CD4-positive, alpha-beta T cell treated with Interleukin-2 at 100 ng/mL for 4 hours (primary cell): ENCODE measurements around the gene ZC3HAV1L.
"Not testable (repeated sequence)": the region's sequence is repeated elsewhere in the genome, so short reads cannot be mapped to it uniquely, and the experiment has no call there.

Experiments
- DNase-seq: peaks from one replicate; pipeline ENCODE4 v3.0.0-alpha.2; 2020; ENCODE audit warnings: low spot score

ZC3HAV1L gene, protein sequence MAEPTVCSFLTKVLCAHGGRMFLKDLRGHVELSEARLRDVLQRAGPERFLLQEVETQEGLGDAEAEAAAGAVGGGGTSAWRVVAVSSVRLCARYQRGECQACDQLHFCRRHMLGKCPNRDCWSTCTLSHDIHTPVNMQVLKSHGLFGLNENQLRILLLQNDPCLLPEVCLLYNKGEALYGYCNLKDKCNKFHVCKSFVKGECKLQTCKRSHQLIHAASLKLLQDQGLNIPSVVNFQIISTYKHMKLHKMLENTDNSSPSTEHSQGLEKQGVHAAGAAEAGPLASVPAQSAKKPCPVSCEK

DNA sequence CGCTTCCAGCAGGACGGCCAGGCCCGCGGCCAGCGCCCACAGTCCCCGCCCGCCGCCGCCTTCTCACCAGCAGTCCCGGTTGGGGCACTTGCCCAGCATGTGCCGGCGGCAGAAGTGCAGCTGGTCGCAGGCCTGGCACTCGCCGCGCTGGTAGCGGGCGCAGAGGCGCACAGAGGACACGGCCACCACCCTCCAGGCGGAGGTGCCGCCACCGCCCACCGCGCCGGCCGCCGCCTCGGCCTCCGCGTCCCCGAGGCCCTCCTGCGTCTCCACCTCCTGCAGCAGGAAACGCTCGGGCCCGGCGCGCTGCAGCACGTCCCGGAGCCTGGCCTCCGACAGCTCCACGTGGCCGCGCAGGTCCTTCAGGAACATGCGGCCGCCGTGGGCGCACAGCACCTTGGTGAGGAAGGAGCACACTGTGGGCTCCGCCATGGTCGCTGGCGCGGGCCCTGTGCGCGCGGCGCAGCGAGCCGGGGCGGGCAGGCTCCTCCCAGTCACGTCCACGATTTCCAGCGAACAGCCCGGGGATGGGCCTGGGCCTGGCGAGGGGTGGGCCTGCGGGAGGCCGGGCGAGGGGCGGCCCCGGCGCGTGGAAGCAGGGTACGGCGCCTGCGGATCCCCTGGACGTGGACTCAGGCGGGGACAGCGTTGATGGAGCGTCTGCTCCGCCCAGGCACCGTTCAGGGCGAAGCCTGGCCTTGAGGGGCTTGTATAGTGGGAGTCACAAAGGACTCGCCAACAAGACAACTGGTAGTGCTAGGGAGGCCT is at the start of gene ZC3HAV1L:
TSS of gene ZC3HAV1L (minus strand) at position 457 of the 768 bp plus-strand sequence. CDS start at position 432, 25 bp downstream.
- peak; percentile 26 for DNase-seq

DNA sequence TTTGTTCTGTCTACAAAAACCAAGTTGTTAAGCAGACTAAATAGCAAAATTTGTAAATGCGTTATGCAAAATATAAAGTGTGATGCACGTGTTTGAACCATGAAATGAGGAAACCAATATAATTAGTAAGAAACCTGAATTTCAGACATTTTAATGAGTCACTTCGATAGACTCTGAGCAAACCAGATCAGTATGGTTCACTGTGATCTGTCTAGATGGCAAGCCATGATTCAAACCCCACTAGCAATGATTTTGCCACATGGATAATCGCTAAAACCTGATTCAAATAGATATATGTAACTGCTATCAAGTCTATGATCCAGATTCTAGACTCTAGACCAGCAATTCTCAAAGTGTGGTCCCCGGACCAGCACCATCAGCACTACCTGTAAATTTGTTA is 48.9 kb upstream of the ZC3HAV1L start:
- peak; percentile 39 for DNase-seq

DNA sequence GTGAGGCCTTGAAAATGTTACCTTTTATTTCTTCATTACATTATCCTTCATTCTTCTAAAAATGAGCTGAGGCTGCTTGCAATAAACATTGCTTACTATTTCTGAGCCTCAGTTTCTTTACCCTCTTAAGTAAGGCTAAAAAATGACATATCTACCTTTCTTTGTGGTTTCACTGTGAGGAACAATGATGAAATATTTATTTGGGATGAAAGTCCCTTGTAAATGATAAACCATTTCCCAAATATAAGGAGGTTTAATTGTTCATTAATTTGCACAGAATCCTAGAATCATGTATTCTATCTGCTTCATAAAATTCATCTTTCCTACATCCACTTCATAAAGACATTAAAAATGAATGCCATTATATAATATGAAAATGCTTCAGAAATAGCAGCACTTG is 45.7 kb upstream of the ZC3HAV1L start:
- no peak for DNase-seq

DNA sequence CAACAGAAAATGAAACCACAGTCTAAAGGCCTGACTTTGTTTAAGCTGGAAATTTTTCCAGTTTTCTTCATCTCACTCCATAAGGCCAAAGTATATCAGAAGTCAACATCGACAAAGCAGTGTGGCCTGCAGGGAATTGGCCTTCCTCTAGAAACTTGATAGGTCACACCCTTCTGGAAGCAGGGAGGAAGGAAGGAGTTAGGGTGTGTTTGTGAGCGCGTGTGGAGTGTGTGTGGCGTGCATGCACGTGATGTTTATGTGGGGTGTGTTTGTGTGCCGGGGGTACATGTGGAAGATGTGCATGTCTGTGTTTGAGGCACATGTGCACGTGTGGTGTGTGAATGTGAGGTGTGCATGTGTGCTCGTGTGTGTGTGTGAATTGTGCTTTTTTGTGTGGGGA is 45.1 kb upstream of the ZC3HAV1L start:
- DNase-seq = no peak

DNA sequence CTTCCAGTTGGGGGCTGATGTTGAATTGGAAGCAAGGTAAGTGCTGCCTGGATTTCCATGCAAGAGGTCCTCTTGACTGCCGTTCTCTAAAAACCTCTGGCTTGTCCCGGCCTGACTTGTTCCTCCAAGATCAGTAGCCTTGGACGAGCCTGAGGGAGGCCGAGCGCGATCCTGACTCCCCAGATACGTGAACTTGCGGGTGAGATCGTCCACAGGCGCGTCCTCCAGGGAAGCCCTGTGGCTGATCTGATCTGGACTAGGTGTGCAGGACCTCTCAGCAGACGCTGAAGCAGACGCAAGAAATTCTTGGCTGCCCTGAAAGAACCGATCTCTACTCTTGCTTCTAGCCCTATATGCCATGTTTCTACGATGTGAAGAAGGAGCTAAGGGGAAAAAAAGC is 44.0 kb upstream of the ZC3HAV1L start:
- DNase-seq = no peak

DNA sequence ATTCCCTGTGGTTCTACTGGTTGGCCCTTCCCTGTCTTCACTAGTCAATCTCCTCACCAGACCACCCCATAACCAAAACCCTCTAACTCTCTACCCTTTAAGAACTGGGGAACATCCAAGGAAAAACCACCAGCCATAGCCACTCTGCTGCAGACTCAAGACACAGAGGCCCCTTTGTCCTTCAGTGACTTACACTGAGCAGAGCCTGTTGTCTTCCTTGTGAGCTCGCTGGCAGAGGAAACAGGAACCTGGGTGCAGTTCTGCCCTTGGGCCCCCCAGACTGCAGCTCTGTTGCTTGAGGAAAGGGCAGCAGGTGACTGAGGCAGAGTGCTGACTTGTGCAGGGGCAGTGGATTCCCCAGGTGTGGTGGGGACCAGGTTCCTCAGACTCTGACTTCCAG is 43.1 kb upstream of the ZC3HAV1L start:
- DNase-seq = no peak

DNA sequence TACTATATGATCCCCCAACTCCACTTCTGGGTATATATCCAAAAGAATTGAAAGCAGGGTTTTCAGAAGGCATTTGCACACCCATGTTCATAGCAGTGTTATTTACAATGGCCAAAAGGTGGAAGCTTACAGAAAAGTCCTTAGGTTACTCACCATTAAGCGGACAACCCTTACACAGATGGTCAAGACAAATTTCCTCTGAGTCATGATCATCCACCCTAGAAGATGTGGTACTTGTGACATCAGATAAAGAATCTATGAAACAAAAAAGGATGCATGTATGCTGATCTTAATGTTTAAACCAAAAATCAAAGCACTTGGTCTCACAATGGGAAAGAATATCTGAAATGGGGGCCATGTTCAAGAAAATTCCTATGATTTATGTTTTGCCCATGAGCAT is 42.6 kb upstream of the ZC3HAV1L start:
- DNase-seq = no peak

DNA sequence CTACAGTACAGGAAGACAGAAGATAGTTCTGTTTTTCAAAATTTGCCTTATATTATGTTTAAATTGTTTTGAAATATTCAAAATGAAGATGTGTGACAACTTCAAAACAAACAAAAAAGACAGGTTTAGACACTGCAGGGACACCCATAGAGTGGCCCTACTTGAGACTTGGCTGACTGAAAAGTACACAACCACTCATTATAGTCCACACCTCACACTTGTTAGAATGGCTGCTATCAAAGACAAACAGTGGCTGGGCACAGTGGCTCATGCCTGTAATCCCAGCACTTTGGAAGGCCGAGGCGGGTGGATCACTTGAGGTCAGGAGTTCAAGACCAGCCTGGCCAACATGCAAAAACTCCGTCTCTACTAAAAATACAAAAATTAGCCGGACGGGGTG is 41.9 kb upstream of the ZC3HAV1L start:
- DNase-seq = not testable (repeated sequence)

DNA sequence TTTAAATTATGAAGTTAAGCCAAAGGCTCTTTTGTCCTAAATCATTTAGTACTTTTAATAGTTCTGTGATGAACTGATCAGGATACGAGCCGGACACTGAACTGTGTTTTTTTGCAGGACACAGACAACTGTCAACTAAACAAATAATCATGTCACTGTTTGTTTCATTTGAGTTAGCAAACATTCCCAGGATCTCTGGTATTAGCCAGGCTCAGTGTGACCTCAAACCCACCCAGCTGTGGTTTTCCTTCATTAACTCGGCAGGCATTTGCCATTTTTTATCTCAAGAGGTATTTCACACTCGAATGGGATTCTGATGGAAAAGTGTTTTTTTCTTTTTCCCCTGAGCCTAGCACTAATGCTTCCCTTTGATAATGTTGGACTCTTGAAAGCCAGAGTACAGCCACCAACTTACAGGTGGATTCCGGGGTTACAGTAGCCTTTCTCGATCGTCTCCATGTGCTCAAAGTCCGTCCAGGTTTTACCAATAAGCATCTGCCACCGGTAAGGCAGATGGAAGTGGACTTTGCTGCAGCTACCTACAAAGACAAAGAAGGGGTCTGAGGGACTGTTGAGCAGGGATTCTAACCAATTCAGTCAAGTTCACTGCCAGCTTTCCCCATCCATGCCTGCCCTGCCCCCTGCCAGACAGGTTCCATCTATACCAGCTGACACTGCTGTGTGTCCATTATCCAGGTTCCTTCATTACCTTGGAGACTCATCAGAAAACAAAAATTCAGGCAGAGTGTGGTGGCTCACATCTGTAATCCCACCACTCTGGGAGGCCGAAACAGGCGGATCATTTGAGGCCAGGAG is 40.2 kb upstream of the ZC3HAV1L start:
- no peak for DNase-seq

DNA sequence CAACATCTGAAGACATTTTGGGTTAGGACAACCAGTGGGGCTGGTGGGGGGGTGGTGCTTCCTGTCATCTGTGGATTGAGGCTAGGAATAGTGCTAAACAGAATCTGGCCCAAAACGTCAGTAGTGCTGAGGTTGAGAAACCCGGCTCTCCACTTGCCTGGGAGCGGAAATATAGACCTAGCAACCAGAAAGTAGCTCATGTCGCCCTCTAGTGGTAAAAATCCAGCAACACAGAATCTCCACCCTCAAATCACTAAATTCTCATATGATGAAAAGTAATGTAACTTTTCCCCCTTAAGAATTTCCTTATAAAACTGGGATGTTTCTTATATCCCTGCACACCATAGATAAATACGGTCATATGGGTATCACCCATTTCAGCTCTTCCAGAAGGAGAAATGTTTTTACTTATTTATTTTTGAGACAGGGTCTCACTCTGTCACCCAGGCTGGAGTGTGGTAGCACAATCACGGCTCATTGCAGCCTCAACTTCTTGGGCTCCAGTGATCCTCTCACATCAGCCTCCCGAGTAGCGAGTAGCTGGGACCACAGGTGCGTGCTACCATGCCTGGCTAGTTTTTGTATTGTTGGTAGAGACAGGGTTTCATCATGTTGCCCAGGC is 39.3 kb upstream of the ZC3HAV1L start:
- DNase-seq = peak; percentile 87

DNA sequence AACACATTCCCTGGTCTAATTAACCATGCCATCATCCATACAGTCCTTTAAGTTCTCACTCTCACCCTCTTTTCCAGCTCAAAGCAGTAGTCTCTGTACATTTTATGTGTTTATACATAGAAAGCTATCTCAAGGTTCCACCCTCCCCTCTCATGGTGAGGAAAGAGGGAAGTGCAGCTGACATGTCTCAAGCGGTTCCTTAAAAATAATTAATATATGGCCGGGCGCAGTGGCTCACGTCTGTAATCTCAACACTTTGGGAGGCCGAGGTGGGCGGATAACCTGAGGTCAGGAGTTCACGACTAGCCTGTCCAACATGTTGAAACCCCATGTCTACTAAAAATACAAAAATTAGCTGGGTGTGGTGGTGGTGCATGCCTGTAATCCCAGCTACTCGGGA is 37.0 kb upstream of the ZC3HAV1L start:
- no peak for DNase-seq

DNA sequence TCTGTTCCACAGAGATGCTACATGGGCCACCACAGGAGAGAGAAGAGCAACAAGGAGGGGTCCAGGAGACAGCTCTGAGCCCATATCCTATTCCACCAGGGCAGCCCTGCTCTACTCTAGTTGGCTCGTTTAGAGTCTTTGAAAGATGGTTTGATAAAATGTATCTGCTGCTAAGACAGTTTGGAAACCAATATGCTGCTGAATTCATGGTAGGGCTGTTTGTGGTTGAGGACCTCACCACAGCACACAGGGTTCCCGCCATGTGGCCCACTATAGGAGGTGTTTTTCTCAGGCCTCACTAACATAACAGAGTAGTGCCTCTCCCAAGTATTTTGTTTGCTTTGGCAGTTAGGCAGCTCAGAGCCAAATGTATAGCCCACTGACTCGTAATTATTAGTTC is 35.8 kb upstream of the ZC3HAV1L start:
- no peak for DNase-seq

DNA sequence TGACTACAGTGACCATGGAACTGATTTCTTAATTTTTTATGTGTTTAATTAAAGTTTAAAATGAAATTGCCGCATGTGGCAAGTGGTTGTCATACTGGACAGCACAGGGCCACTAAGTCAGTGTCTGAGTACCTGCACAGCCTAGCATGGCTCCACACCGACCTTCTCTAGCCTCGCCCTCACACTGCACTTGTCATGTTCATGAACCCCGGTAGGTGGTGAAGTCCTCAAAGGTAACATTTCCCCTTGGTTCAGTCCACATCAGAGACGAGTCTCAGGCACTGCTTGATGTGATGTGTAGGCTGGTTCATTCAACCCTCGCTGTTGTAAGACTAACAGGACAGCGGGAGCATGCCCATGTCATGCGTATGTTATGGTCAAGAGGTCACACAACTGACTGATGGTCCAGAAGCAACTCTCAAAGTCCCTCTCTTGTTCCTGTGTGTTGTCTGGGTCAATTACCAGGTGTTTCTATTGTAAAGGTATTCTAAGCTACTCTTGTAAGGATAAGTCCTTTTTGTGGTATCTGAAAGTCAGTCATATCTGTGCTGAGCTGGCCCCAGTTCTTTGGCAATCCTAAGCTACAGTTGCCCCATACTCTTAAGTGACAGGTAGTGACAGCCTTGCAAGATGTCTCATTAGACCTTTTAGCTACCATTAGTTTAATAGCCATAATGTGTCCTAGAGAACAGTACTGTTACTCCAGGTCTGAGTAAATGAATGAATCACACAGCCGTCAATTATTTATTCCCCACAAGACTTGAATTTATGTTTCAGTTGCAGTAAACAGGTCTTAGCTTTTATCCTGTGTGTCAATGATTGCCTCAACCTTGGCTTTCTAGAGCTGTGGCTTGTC is 32.9 kb upstream of the ZC3HAV1L start:
- no peak for DNase-seq

DNA sequence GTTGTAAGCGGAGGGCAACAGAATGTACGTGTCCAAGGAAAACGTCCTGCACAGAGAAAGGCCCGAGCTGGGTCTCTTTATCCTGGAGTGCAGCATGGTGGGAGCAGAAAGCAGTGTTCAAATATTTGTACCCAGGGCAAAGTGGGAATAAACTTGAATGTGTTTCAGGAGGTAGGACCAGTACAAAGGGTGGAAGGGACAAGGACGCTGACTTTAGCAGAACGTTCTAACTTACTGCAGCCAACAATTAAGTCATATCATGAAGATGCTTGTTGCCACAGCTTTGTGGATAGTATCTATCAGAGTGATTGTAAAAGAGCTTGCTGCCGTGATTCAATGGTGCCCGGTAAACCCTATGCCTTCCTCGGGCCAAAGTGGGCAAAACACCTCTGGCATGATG is 30.5 kb upstream of the ZC3HAV1L start:
- no peak for DNase-seq

DNA sequence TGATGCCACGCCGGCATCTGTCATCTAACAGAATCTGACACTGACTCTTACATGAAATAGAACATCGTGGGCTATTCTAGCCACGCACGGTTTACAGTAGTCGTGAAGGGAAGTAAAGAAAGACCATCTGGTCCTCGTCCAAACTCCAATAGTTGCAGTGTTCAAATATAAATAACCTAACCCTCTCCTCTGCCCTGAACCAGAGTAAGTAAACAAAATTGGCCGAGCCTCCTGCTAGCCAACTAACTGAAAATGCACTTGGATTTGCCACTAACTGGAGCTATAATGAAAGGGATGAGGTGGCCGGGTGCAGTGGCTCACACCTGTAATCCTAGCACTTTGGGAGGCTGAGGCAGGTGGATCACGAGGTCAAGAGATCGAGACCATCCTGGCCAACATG is 29.5 kb upstream of the ZC3HAV1L start:
- DNase-seq = no peak

DNA sequence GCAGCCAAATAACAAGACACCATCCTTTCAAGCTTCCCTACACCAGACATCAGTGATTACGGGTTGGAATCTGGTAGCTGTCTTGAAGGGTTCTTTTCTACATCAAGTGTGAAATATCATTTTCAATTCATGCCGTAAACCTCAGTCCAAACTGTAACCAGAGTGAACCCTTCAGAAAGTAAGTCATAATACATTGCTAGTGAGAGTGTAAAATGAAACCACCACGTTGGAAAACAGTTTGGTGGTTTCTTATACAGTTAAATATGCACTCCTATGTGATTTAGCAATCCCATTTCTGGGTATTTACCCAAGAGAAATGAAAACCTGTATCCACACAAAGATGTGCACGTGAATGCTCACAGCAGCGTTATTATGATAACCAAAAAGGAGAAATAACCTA is 25.6 kb upstream of the ZC3HAV1L start:
- no peak for DNase-seq

DNA sequence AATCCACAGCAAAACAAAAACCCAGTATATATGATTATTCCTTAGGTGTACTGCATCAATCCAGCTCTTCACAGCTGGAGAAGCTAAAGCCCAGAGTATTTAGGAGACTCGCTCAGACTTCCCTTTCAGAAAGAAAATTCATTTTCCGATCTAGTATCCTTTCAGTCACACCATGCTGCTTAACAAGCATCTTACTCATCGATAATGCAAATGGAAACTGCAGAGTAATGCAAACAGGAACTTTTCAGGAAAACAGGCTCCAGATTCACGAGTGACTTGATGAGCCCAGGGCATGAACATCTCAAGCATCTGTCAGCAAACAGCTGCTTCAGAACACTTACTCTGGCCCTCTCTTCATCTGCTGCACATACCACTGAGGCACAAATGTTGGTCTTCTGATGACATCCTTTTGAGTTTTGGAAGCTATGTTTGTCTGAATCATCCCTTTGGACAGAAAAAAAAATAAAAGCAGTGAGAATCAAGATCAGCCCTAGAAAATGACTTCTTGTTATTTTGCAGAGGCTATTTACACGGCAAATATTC is 24.9 kb upstream of the ZC3HAV1L start:
- DNase-seq = no peak

DNA sequence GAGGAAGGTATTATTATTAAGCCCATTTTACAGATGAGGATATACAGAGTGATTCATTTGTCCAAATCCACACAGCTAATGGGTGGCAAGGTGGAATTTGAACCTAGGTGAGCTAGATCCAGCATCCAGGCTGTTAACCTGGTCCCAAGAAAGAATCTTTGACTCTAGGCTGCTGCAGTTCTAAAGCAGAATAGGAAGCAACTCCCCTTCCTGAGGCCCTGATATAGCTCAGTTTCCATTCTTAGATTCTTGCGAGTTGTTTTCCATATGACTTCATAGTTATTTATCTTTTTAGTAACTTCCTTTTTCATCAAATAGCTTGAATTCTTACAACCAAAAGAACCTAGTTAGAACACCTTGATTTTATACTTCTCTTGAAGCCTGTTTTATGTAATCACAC is 24.1 kb upstream of the ZC3HAV1L start:
- no peak for DNase-seq

DNA sequence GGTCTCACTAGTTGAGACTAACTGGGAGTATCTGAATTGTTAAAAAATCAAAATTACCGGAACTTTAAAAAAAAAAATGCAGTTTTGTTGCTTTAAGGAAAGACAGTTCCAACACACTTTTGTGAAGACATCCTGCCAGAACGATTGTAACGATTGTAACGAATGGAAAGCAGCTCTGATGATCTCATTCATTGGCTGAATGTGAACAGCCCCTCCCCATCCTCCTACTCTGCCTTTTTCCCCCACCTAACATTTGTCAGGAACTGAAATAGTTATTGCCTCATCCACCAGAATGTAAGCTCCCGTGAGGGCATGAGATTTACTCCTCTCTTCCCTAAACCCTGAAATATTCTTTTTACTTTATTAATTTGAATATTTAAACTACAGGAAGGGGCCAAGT is 23.1 kb upstream of the ZC3HAV1L start:
- DNase-seq = no peak

DNA sequence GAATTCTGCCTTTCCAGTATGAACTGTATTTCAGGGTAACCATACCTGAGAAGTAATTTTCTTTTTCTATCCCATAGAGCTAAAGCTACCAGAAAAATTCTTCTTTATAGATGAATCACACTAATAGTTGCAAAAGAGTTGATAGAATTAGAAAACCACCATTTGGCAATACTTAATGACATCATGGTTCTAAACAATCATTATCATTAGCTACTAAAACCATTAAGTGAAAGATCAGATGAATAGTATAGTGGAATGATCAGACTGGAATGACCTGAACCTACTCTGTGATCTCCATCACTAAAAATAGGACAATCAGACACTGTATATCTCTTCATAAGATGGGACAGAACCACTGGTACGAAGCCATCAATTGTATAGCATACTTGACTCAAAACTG is 19.8 kb upstream of the ZC3HAV1L start:
- DNase-seq = no peak

DNA sequence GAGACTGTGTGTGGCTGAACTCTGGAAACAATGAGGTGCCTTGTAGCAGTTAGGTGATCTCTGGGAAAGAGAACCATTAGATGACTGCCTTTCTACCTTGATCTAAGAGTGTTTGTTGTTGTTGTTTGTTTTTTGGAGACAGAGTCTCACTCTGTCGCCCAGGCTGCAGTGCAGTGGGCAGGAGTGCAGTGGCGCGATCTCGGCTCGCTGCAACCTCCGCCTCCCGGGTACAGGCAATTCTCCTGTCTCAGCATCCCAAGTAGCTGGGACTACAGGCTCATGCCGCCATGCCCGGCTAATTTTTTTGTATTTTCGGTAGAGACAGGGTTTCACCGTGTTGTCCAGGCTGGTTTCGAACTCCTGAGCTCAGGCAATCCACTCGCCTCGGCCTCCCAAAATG is 18.8 kb upstream of the ZC3HAV1L start:
- DNase-seq = not testable (repeated sequence)
